HepG2 (cell line): Measurements from ENCODE around the gene IFIT3. TPM values are rescaled to one million over a fixed set of nuclear protein-coding genes. Genes with fewer than 3 reads are reported as not detected.

ENCODE experiments used
- ATAC-seq: fragments of 200-7000 bp; cut with Tn5 transposase; 3 replicates; pipeline ENCODE4 v1.9.1; 2020; ENCODE audit warnings: mild to moderate bottlenecking, moderate library complexity
- BruUV-seq: library from RNA; stranded (reverse); fragments of 400-500 nt; replicated peaks from 2 replicates; lab custom pipeline; 2021; lab: Mats Ljungman, UMichigan
- CTCF ChIA-PET: fragments of 300-600 bp; formaldehyde crosslinking; extraction: SDS; loops from one replicate; lab custom pipeline; 2021; ENCODE audit warnings: low total read pairs, inconsistent platforms, low intra/inter-chr PET ratio; lab: Yijun Ruan, JAX
- POLR2A ChIA-PET: fragments of 350-600 bp; sonication (Branson Sonifier 250); formaldehyde crosslinking; loops from one replicate; lab custom pipeline; 2020; ENCODE audit warnings: antibody characterized with exemption, inconsistent platforms; lab: Yijun Ruan, JAX
- DNase-seq: peaks from one replicate; pipeline ENCODE4 v3.0.0-alpha.2; 2015; ENCODE audit warnings: low spot score
- FAIRE-seq: peaks from 3 replicates; lab custom pipeline; 2011; peaks lifted over from hg19 to GRCh38; lab: Jason Lieb, UNC
- H2AFZ ChIP-seq: one replicate; pipeline ENCODE4 v1.6.1; 2011; ENCODE audit warnings: low read length, inconsistent platforms
- H3K27ac ChIP-seq: fragments of 300-600 bp; 3 replicates; pipeline ENCODE4 v1.8.0; 2011; ENCODE audit warnings: mixed run types, mild to moderate bottlenecking, mixed read lengths, low read length, inconsistent platforms; ENCODE audit not compliant: insufficient read depth; ENCODE audit errors: extremely low read length
- H3K27me3 ChIP-seq, 2 experiments: fragments of 200-600 bp in 1 of 2; 2 replicates in 1 of 2; 3 replicates in 1 of 2; pipeline versions ENCODE4 v1.6.0 to v1.8.0; 2011; ENCODE audit warnings: low read length in 2 of 2, mild to moderate bottlenecking in 2 of 2, moderate library complexity in 2 of 2, inconsistent platforms in 1 of 2; ENCODE audit not compliant: insufficient read depth in 2 of 2, control insufficient read depth in 1 of 2
- H3K36me3 ChIP-seq, 2 experiments: fragments of 200-600 bp in 1 of 2; replicated peaks in 1 of 2; 2 replicates in 1 of 2; 3 replicates in 1 of 2; pipeline versions ENCODE4 v1.5.1 to v1.8.0; 2011; ENCODE audit warnings: low read length in 2 of 2, inconsistent platforms in 1 of 2; ENCODE audit not compliant: insufficient read depth in 2 of 2, control insufficient read depth in 1 of 2
- H3K4me1 ChIP-seq: 2 replicates; pipeline ENCODE4 v1.5.1; 2012; ENCODE audit warnings: low read length, inconsistent platforms; ENCODE audit not compliant: insufficient read depth
- H3K4me2 ChIP-seq: 2 replicates; pipeline ENCODE4 v1.6.0; 2011; ENCODE audit warnings: low read depth, low read length, inconsistent platforms
- H3K4me3 ChIP-seq, 3 experiments: fragments of 200-600 bp in 1 of 3; sonication (generic), shearing (Covaris generic) in 1 of 3; replicated peaks in 1 of 3; 2 replicates each; pipeline ENCODE4 v1.5.1; 2011 to 2016; ENCODE audit warnings: low read length in 3 of 3, inconsistent platforms in 2 of 3, low read depth in 2 of 3, mild to moderate bottlenecking in 2 of 3, control low read depth in 1 of 3, mixed read lengths in 1 of 3; ENCODE audit not compliant: insufficient read depth in 1 of 3
- H3K79me2 ChIP-seq: one replicate; pipeline ENCODE4 v1.6.1; 2011; ENCODE audit warnings: low read length, inconsistent platforms; ENCODE audit not compliant: insufficient read depth
- H3K9ac ChIP-seq: 2 replicates; pipeline ENCODE4 v1.6.0; 2011; ENCODE audit warnings: mild to moderate bottlenecking, low read depth, low read length, inconsistent platforms; ENCODE audit not compliant: insufficient read depth
- H3K9me3 ChIP-seq: 2 replicates; pipeline ENCODE4 v1.5.1; 2012; ENCODE audit warnings: mild to moderate bottlenecking, low read length
- H4K20me1 ChIP-seq: 2 replicates; pipeline ENCODE4 v1.6.0; 2011; ENCODE audit warnings: inconsistent platforms, mild to moderate bottlenecking, low read length, moderate library complexity; ENCODE audit not compliant: insufficient read depth
- ARID4A ChIP-seq: sonication (generic); formaldehyde crosslinking; IDR thresholded peaks from 2 replicates; pipeline ENCODE4 v1.5.0; 2020; ENCODE audit warnings: mild to moderate bottlenecking, missing genetic modification reagents, borderline replicate concordance
- EEA1 ChIP-seq: sonication (generic); formaldehyde crosslinking; IDR thresholded peaks from 2 replicates; pipeline ENCODE4 v1.5.1; 2020; ENCODE audit warnings: mild to moderate bottlenecking, missing genetic modification reagents, borderline replicate concordance
- FOXA1 ChIP-seq, 2 experiments: fragments of 450-650 bp in 1 of 2; sonication (generic) in 1 of 2; formaldehyde crosslinking in 1 of 2; IDR thresholded peaks; 2 replicates each; pipeline versions ENCODE4 v1.4.0 to v1.6.1; 2016 to 2020; ENCODE audit warnings: missing genetic modification reagents in 1 of 2
- HMGA1 ChIP-seq: sonication (generic); formaldehyde crosslinking; conservative IDR thresholded peaks from 2 replicates; pipeline ENCODE4 v1.4.0; 2020; ENCODE audit warnings: missing genetic modification reagents
- JUNB ChIP-seq: sonication (generic); formaldehyde crosslinking; IDR thresholded peaks from 2 replicates; pipeline ENCODE4 v1.8.0; 2022; ENCODE audit warnings: missing genetic modification reagents, mild to moderate bottlenecking, borderline replicate concordance
- MATR3 ChIP-seq: sonication (generic); formaldehyde crosslinking; IDR thresholded peaks from 2 replicates; pipeline ENCODE4 v1.4.0; 2020; ENCODE audit warnings: missing genetic modification reagents
- NFE2L2 ChIP-seq: fragments of 150-350 bp; IDR thresholded peaks from 2 replicates; pipeline ENCODE4 v1.6.1; 2014; ENCODE audit warnings: low read length
- NFRKB ChIP-seq: fragments of 450-650 bp; IDR thresholded peaks from 2 replicates; pipeline ENCODE4 v1.6.1; 2017
- RBM22 ChIP-seq: fragments of 200-400 bp; formaldehyde crosslinking; optimal IDR thresholded peaks from 2 replicates; pipeline ENCODE3; 2017; ENCODE audit warnings: mild to moderate bottlenecking, low read length, moderate library complexity
- TFAP4 ChIP-seq: sonication (generic); IDR thresholded peaks from 2 replicates; pipeline ENCODE4 v1.6.1; 2016; ENCODE audit warnings: low read depth, borderline replicate concordance
- ZBED4 ChIP-seq: sonication (generic); formaldehyde crosslinking; IDR thresholded peaks from 2 replicates; pipeline ENCODE4 v1.4.0; 2020; ENCODE audit warnings: missing genetic modification reagents, borderline replicate concordance
- ZNF260 ChIP-seq: sonication (generic); formaldehyde crosslinking; IDR thresholded peaks from 2 replicates; pipeline ENCODE4 v1.4.0; 2020; ENCODE audit warnings: missing genetic modification reagents, low read depth, mild to moderate bottlenecking, borderline replicate concordance
- ZNF629 ChIP-seq: sonication (generic); formaldehyde crosslinking; conservative IDR thresholded peaks from 2 replicates; pipeline ENCODE4 v1.5.0; 2020; ENCODE audit warnings: missing genetic modification reagents
- ZNF660 ChIP-seq: sonication (generic); formaldehyde crosslinking; IDR thresholded peaks from 2 replicates; pipeline ENCODE4 v1.5.1; 2020; ENCODE audit warnings: mild to moderate bottlenecking, low read depth, missing genetic modification reagents, borderline replicate concordance
- ZSCAN29 ChIP-seq: sonication (generic); formaldehyde crosslinking; conservative IDR thresholded peaks from 2 replicates; pipeline ENCODE4 v1.4.0; 2020; ENCODE audit warnings: mild to moderate bottlenecking, missing genetic modification reagents
- in situ Hi-C: cut with HindIII; loops from 2 replicates; pipeline ENCODE4 v1.10.0; 2017; ENCODE audit warnings: low pct_unique_long_range_greater_than_20kb; ENCODE audit not compliant: extremely low pct_ligation_motif_present
- intact Hi-C: fragments of 100-400 bp; cut with micrococcal nuclease; formaldehyde crosslinking; loops from one replicate; pipeline ENCODE4 v1.10.0; 2022; ENCODE audit not compliant: unreplicated experiment
- polyA plus RNA-seq, 8 experiments: library from polyadenylated mRNA; depleted of rRNA in 3 of 8; stranded (reverse) in 7 of 8; unstranded in 1 of 8; fragments of >200 nt; fragmentation: Illumina TruSeq in 4 of 8; extraction: Trizol in 4 of 8; gene quantifications; 2 replicates each; pipeline versions ENCODE4 v1.2.1 to v1.2.3, GENCODE V29; 2011 to 2016; ENCODE audit warnings: low read depth in 4 of 8, missing spikeins in 1 of 8, mixed read lengths in 1 of 8; ENCODE audit not compliant: insufficient read depth in 1 of 8
- total RNA-seq, 5 experiments: library from RNA; depleted of rRNA; stranded (reverse); fragments of >200 nt; fragmentation: Illumina TruSeq; extraction: Trizol; gene quantifications; 2 replicates each; pipeline ENCODE4 v1.2.3, GENCODE V29; 2016; ENCODE audit warnings: low read depth in 1 of 5

Gene IFIT3
- total and polyA plus RNA-seq, 2 of the 13 experiments (the other 11 are each of a cell fraction or from before 2014, with no cell fraction given), result 0.48 to 3.1 TPM

DNA sequence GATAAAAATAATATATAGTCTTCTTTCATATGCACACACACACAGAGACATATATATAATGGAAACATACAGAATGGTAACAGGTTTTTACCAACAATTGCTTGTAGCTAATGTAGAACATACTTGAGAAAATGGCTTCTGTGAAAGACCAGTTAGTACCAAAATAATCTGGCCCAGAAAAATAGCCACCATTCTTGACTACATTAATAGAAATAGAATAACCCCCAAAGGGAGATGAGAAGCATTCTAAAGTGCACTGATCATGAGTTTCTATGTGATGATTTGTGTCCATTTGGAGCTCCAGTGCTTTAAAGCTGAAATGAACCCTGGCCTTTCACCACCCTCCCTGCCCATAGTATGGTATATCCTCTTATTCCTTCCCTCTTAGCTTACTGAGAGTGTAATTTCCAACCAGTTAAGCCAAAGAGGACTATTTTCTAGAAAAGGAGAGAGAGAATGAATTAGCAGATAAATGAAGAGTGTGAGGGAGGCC, 48.9 kb upstream of the IFIT3 start:
- Histone ChIP-seq H4K20me1 (no peaks in the 10 kb centered on the region), H3K27me3 (no peaks in the 10 kb centered on the region; a peak in 1 of 5 replicates), H3K9ac (no peak overlapping the region), H3K36me3 (no peaks in the 10 kb centered on the region), H3K4me1 (peaks cover 33% of the 10 kb centered on the region), H3K27ac (no peak overlapping the region), H3K9me3 (no peaks in the 10 kb centered on the region), H3K4me3 (no peak overlapping the region), H2AFZ (no peak overlapping the region), H3K79me2 (no peaks in the 10 kb centered on the region), H3K4me2 (no peak overlapping the region)
- ATAC-seq, result no peak
- FAIRE-seq, result no peak
- no TSS peak for BruUV-seq
- no peak for DNase-seq
- in situ Hi-C loops, result no loop called here
- POLR2A ChIA-PET, result interaction anchor here (1.3 kb wide), 1 partner anchor 9 kb away, joined by 3 read pairs; no protein-coding TSS in a partner anchor
- intact Hi-C loops, result no loop called here
- CTCF ChIA-PET, result no interaction called here
- no peak for TF ChIP-seq HMGA1
- TF ChIP-seq ZBED4 (CRISPR knock-in tag), result no peak
- TF ChIP-seq TFAP4, result no peak
- TF ChIP-seq FOXA1 (IDR thresholded peaks at IDR 0.05), result no peak
- no peak for TF ChIP-seq FOXA1 (CRISPR knock-in tag; IDR thresholded peaks at IDR 0.05)
- no peak for TF ChIP-seq ZNF260 (CRISPR knock-in tag)
- TF ChIP-seq ZNF660 (CRISPR knock-in tag), result no peak
- TF ChIP-seq MATR3 (CRISPR knock-in tag), result no peak
- TF ChIP-seq EEA1 (CRISPR knock-in tag), result no peak
- no peak for TF ChIP-seq ARID4A (CRISPR knock-in tag)
- TF ChIP-seq RBM22, result no peak
- no peak for TF ChIP-seq ZSCAN29 (CRISPR knock-in tag)
- TF ChIP-seq NFE2L2, result no peak
- TF ChIP-seq NFRKB, result no peak
- TF ChIP-seq ZNF629 (CRISPR knock-in tag), result no peak
- TF ChIP-seq JUNB (CRISPR knock-in tag), result no peak
